OCI-LY7 (cell line): ENCODE results near the gene ART4. TPM values are rescaled to one million over a fixed set of nuclear protein-coding genes. Genes with fewer than 3 reads are reported as not detected.

Experiments used
- total RNA-seq, 2 experiments: library from RNA; depleted of rRNA in 1 of 2; stranded (reverse); fragments of >200 nt in 1 of 2; shearing (Covaris generic) in 1 of 2; gene quantifications; 2 replicates each; pipeline ENCODE4 v1.2.3, GENCODE V29; 2014 to 2022

The ART4 gene
- total RNA-seq, 2 experiments from 2014 or later = not detected

Other genes starting within 250 kb of the ART4 start
- gene GUCY2C, start 146.9 kb downstream of the ART4 start, total RNA-seq (2014; rRNA removed; shearing (Covaris generic)) = 0.16 and 0.31 TPM in 2 replicates
- 0.31 and 0.32 TPM in 2 replicates for gene GUCY2C, start 146.9 kb downstream of the ART4 start, total RNA-seq (2022)
- 16.5 and 22.8 TPM in 2 replicates for gene WBP11, start 40.0 kb downstream of the ART4 start, total RNA-seq (2014; rRNA removed; shearing (Covaris generic))
- gene WBP11, start 40.0 kb downstream of the ART4 start, total RNA-seq (2022) = 107 TPM in 2 replicates
- gene C12orf60, start 39.9 kb downstream of the ART4 start, total RNA-seq (2014; rRNA removed; shearing (Covaris generic)) = 2.8 and 3.2 TPM in 2 replicates
- 3.4 and 3.9 TPM in 2 replicates for gene C12orf60, start 39.9 kb downstream of the ART4 start, total RNA-seq (2022)
- not detected in 2 replicates for gene SMCO3, start 29.3 kb downstream of the ART4 start, total RNA-seq (2014; rRNA removed; shearing (Covaris generic))
- gene SMCO3, start 29.3 kb downstream of the ART4 start, total RNA-seq (2022) = not detected in 2 replicates
- 0.10 TPM in 1 of 2 replicates, not detected in the other for gene MGP, start 42.3 kb upstream of the ART4 start, total RNA-seq (2014; rRNA removed; shearing (Covaris generic))
- not detected in 2 replicates for gene MGP, start 42.3 kb upstream of the ART4 start, total RNA-seq (2022)
- 1.8 and 1.9 TPM in 2 replicates for gene ERP27, start 95.0 kb upstream of the ART4 start, total RNA-seq (2014; rRNA removed; shearing (Covaris generic))
- gene ERP27, start 95.0 kb upstream of the ART4 start, total RNA-seq (2022) = 1.7 and 3.3 TPM in 2 replicates
- 569 and 729 TPM in 2 replicates for gene ARHGDIB, start 118.1 kb upstream of the ART4 start, total RNA-seq (2014; rRNA removed; shearing (Covaris generic))
- gene ARHGDIB, start 118.1 kb upstream of the ART4 start, total RNA-seq (2022) = 737 and 762 TPM in 2 replicates
- not detected in 2 replicates for gene PDE6H, start 129.5 kb upstream of the ART4 start, total RNA-seq (2014; rRNA removed; shearing (Covaris generic))
- gene PDE6H, start 129.5 kb upstream of the ART4 start, total RNA-seq (2022) = not detected in 2 replicates